ENCODE data around the gene CASD1.

Gene CASD1

DNA sequence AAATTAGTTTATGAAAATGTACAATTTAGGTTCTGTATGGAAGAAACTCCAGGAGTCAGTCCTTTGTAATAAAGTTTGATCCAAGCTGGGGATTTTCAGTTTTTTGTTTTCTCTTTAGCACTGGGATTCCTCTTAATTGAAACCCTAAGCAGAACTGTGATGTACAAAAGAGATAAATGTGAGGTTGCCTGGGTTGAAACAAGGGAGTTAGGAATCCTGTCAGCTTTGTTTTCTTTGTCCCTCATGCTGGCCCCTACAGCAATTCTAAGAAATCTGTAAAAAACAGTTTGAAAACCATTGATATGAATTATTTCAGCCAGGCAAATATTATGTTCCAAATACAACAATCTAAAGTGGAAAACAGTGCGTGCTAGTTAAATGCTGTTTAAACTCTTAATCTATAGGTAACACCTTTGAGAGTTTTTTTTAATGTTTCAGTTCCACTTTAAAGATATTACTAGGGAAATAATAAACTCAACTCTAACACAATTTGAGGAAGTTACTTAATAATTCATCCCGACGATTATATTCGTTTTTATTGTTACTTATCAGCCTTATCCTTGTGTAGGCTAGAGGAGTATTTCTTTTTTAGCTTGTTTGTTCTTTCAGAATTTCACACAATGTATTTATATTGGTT lies 81.0 kb downstream of the CASD1 start:
- TF ChIP-seq, protein P1, sequence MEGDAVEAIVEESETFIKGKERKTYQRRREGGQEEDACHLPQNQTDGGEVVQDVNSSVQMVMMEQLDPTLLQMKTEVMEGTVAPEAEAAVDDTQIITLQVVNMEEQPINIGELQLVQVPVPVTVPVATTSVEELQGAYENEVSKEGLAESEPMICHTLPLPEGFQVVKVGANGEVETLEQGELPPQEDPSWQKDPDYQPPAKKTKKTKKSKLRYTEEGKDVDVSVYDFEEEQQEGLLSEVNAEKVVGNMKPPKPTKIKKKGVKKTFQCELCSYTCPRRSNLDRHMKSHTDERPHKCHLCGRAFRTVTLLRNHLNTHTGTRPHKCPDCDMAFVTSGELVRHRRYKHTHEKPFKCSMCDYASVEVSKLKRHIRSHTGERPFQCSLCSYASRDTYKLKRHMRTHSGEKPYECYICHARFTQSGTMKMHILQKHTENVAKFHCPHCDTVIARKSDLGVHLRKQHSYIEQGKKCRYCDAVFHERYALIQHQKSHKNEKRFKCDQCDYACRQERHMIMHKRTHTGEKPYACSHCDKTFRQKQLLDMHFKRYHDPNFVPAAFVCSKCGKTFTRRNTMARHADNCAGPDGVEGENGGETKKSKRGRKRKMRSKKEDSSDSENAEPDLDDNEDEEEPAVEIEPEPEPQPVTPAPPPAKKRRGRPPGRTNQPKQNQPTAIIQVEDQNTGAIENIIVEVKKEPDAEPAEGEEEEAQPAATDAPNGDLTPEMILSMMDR (IDR thresholded peaks at IDR 0.05; ENCODE audit: low read length, missing control alignments) = no peak
- no peak for DNase-seq (ENCODE audit: low read depth)
- H3K4me3 ChIP-seq (replicated peaks; ENCODE audit: low read depth, low read length) = no peak overlapping the region

- H3K4me3 ChIP-seq (replicated peaks; ENCODE audit: low read depth, low read length) = no peak overlapping the region
- no peak for DNase-seq (ENCODE audit: low read depth)
- TF ChIP-seq, protein P1 (IDR thresholded peaks at IDR 0.05; ENCODE audit: low read length, missing control alignments) = no peak
Observed at GRCh38 chr7:94591176-94591575, 81.6 kb downstream of the CASD1 start.

DNA sequence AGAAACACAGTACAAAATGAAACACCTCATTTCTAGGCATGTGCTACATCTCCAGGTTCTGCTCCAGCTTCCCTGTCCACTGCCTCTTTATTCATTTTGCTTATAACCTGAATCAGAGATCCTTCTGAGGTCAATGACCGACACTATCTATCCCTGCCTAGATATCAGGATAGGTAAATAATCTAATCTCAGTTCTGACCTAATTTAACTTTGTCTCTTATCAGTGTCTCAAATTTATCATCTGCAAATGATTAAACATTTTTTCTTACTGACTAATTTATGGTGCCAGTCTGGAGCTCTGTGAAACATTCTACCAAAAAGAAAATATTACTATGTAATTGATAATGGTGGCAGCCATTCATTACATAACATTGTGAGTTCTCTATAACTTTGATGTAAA lies 85.3 kb downstream of the CASD1 start:
- no peak for DNase-seq (ENCODE audit: low read depth)
- TF ChIP-seq, protein P1 (IDR thresholded peaks at IDR 0.05; ENCODE audit: low read length, missing control alignments) = no peak
- no peak overlapping the region for H3K4me3 ChIP-seq (replicated peaks; ENCODE audit: low read depth, low read length)

DNA sequence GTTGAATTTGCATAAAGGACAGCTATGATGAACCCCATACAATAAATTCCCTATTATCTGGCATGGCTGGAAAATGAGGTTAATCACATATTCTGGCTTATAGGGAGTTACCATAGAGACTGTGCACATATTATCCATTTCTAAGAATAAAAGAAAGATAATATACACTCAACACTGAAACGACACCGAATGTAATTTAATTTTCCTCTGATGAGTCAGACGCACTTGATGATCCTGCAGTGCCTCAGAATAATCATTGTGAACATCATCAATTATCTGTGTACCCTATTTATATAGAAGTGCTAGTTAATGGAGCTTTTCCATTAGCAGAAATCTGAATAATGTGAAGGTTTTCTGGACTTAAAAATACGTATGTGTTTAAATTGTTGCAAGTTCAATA lies 86.1 kb downstream of the CASD1 start:
- no peak for DNase-seq (ENCODE audit: low read depth)
- H3K4me3 ChIP-seq (replicated peaks; ENCODE audit: low read depth, low read length) = no peak overlapping the region
- TF ChIP-seq, protein P1 (IDR thresholded peaks at IDR 0.05; ENCODE audit: low read length, missing control alignments) = no peak

GRCh38 chr7:94600267-94600666 lies 90.7 kb downstream of the CASD1 start:
- no peak overlapping the region for H3K4me3 ChIP-seq (replicated peaks; ENCODE audit: low read depth, low read length)
- TF ChIP-seq, protein P1 (IDR thresholded peaks at IDR 0.05; ENCODE audit: low read length, missing control alignments) = no peak
- DNase-seq (ENCODE audit: low read depth) = no peak

DNA sequence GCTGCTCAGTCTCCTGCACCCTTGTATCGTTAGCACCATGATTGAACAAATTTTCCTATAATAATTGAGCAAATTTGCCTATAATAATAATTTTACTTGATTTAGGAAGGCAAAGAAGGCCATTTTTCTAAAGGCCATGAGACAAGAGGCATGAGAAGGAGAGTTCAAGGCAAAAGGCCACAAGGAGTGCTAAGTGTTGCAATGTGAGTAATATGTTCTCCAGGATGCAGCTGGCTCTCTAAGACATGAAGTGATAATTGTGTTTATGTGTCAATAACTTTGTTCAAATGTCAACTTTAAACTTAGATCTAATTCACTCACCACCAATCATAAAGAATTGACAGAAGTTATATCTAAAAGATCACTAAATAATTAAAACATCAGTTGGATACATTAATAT lies 92.6 kb downstream of the CASD1 start:
- TF ChIP-seq, protein P1 (IDR thresholded peaks at IDR 0.05; ENCODE audit: low read length, missing control alignments) = no peak
- no peak overlapping the region for H3K4me3 ChIP-seq (replicated peaks; ENCODE audit: low read depth, low read length)
- no peak for DNase-seq (ENCODE audit: low read depth)

GRCh38 chr7:94605031-94605430 lies 95.4 kb downstream of the CASD1 start:
- TF ChIP-seq, protein P1 (IDR thresholded peaks at IDR 0.05; ENCODE audit: low read length, missing control alignments) = no peak
- no peak overlapping the region for H3K4me3 ChIP-seq (replicated peaks; ENCODE audit: low read depth, low read length)
- no peak for DNase-seq (ENCODE audit: low read depth)
